ENCODE data around the gene LMNTD1. TPM values are rescaled to one million over a fixed set of nuclear protein-coding genes. Genes with fewer than 3 reads are reported as not detected.
"Not testable (repeated sequence)": the region's sequence is repeated elsewhere in the genome, so short reads cannot be mapped to it uniquely, and the experiment has no call there.

The LMNTD1 gene
- total and polyA plus RNA-seq, 4 donors: 0.54 to 3.0 (median 1.8) TPM

DNA sequence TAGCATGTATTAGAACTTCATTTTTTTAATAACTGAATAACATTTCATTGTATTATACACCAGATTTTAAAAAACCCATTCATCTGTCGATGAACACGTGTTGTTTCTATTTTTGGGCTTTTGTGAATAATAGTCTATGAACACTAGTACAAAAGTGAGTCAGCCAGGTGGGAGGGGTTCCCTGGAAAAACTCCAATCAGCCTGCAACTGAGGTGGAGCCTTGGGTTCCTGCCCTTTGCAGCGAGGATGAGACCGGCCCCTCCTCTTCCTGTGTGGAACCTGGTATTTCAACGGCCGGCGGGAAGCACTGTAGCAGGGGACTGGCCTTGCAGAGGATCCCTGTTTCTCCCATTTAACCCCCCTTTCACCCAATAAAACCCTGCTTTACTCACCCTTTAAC lies 56.1 kb downstream of the LMNTD1 start:
- no peak overlapping the region for H3K27ac ChIP-seq (ENCODE audit: low read depth, low read length)
- no peaks in the 10 kb centered on the region for H3K27me3 ChIP-seq (ENCODE audit: control insufficient read depth, insufficient read depth, low read length)
- H3K9me3 ChIP-seq (ENCODE audit: control insufficient read depth, insufficient read depth, low read length): no peaks in the 10 kb centered on the region
- no peaks in the 10 kb centered on the region for H3K36me3 ChIP-seq (ENCODE audit: control insufficient read depth, insufficient read depth, low read length)
- H3K4me3 ChIP-seq (ENCODE audit: low read depth, low read length): no peak overlapping the region
- WGBS (ENCODE audit: insufficient coverage): 95% methylated on average over 5 of the region's 7 CpGs
- DNase-seq (ENCODE audit: low read depth in 4 of 6, low spot score in 6 of 6): no peak
- H3K4me1 ChIP-seq (ENCODE audit: control insufficient read depth, insufficient read depth, low read length): no peaks in the 10 kb centered on the region

- Histone ChIP-seq H3K9me3 (ENCODE audit: control insufficient read depth, insufficient read depth, low read length) (no peaks in the 10 kb centered on the region), H3K4me3 (ENCODE audit: low read depth, low read length) (no peak overlapping the region), H3K4me1 (ENCODE audit: control insufficient read depth, insufficient read depth, low read length) (no peaks in the 10 kb centered on the region), H3K27ac (ENCODE audit: low read depth, low read length) (no peak overlapping the region), H3K27me3 (ENCODE audit: control insufficient read depth, insufficient read depth, low read length) (no peaks in the 10 kb centered on the region), H3K36me3 (ENCODE audit: control insufficient read depth, insufficient read depth, low read length) (no peaks in the 10 kb centered on the region)
- DNase-seq (ENCODE audit: low read depth in 4 of 6, low spot score in 6 of 6): peak in 2 of 6 donors; percentile 10 to 36
- WGBS (ENCODE audit: insufficient coverage): no CpG with 5 or more reads among the region's 5 CpGs
Observed at GRCh38 chr12:25496098-25496587, 56.9 kb downstream of the LMNTD1 start.

DNA sequence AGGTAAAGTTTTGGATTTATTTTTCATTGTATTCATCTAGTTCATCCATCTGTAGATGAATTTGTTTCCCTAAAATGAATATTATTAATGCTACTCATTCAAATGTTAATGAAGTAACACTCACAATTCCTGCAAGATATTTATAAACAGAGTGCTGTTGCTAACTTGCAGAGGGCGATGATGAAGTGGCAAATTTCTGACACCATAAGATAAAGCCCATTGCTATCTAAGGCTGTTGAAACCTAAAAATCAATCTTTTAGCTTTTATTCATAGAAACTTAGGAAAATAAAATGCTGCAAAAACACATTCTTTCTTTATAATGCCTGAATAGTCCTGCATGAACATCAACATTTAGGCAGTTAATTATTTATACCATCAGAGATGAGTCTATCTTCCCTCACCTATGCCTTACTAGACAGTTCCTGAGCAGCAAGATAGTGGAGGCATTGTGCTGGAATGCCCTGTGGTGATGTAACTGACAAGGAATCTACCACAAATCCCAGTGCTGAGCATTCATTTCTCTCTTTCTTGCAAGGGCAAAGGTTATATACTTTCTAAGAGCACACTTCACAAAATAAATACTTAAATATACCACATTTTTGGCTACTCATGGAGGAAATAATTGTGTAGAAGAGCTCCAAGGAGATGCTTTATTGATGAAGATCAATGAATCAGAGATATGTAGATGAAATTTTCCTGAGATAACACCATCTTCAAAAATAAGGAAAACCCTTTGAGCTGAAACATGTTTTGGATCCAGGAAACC lies 57.6 kb downstream of the LMNTD1 start:
- no peaks in the 10 kb centered on the region for H3K4me1 ChIP-seq (ENCODE audit: control insufficient read depth, insufficient read depth, low read length)

DNA sequence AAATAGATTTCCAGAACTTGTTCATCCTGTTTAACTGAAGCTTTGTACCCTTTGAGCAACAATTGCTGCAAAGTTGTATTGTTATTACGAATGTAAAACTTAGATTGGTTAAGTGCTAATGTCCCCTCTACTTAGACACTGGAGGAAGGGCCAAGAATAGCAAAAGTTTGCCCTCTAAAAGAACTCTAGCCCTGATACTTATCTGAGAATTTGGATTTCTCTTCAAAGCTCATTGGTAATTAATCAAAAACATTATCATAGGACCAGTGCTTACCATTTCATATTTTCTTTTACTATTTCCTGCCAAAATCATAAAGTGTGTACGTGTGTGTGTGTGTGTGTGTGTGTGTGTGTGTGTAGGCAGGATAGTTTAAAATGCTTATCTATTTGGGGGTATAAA lies 58.2 kb downstream of the LMNTD1 start:
- DNase-seq (ENCODE audit: low read depth in 4 of 6, low spot score in 6 of 6): no peak
- Histone ChIP-seq H3K4me1 (ENCODE audit: control insufficient read depth, insufficient read depth, low read length) (no peaks in the 10 kb centered on the region), H3K36me3 (ENCODE audit: control insufficient read depth, insufficient read depth, low read length) (no peaks in the 10 kb centered on the region), H3K4me3 (ENCODE audit: low read depth, low read length) (no peak overlapping the region), H3K9me3 (ENCODE audit: control insufficient read depth, insufficient read depth, low read length) (no peaks in the 10 kb centered on the region), H3K27ac (ENCODE audit: low read depth, low read length) (no peak overlapping the region), H3K27me3 (ENCODE audit: control insufficient read depth, insufficient read depth, low read length) (no peaks in the 10 kb centered on the region)
- no CpG with 5 or more reads among the region's 2 CpGs for WGBS (ENCODE audit: insufficient coverage)

More for the DNA sequence above, 57.6 kb downstream of the LMNTD1 start:
- H3K27me3 ChIP-seq (ENCODE audit: control insufficient read depth, insufficient read depth, low read length): no peaks in the 10 kb centered on the region
- H3K36me3 ChIP-seq (ENCODE audit: control insufficient read depth, insufficient read depth, low read length): no peaks in the 10 kb centered on the region
- H3K27ac ChIP-seq (ENCODE audit: low read depth, low read length): no peak overlapping the region
- WGBS (ENCODE audit: insufficient coverage): 83% methylated on average over 1 of the region's 1 CpG
- no peak overlapping the region for H3K4me3 ChIP-seq (ENCODE audit: low read depth, low read length)
- DNase-seq (ENCODE audit: low read depth in 4 of 6, low spot score in 6 of 6): no peak
- no peaks in the 10 kb centered on the region for H3K9me3 ChIP-seq (ENCODE audit: control insufficient read depth, insufficient read depth, low read length)

GRCh38 chr12:25493682-25494081 lies 59.4 kb downstream of the LMNTD1 start:
- Histone ChIP-seq H3K27me3 (ENCODE audit: control insufficient read depth, insufficient read depth, low read length) (no peaks in the 10 kb centered on the region), H3K4me1 (ENCODE audit: control insufficient read depth, insufficient read depth, low read length) (no peaks in the 10 kb centered on the region), H3K27ac (ENCODE audit: low read depth, low read length) (no peak overlapping the region), H3K9me3 (ENCODE audit: control insufficient read depth, insufficient read depth, low read length) (no peaks in the 10 kb centered on the region), H3K36me3 (ENCODE audit: control insufficient read depth, insufficient read depth, low read length) (no peaks in the 10 kb centered on the region), H3K4me3 (ENCODE audit: low read depth, low read length) (no peak overlapping the region)
- DNase-seq (ENCODE audit: low read depth in 4 of 6, low spot score in 6 of 6): no peak
- no CpG with 5 or more reads among the region's 3 CpGs for WGBS (ENCODE audit: insufficient coverage)

- no peaks in the 10 kb centered on the region for H3K36me3 ChIP-seq (ENCODE audit: control insufficient read depth, insufficient read depth, low read length)
- WGBS (ENCODE audit: insufficient coverage): 96% methylated on average over 3 of the region's 4 CpGs
- H3K4me1 ChIP-seq (ENCODE audit: control insufficient read depth, insufficient read depth, low read length): no peaks in the 10 kb centered on the region
- no peak overlapping the region for H3K4me3 ChIP-seq (ENCODE audit: low read depth, low read length)
- no peaks in the 10 kb centered on the region for H3K9me3 ChIP-seq (ENCODE audit: control insufficient read depth, insufficient read depth, low read length)
- no peak overlapping the region for H3K27ac ChIP-seq (ENCODE audit: low read depth, low read length)
- no peak for DNase-seq (ENCODE audit: low read depth in 4 of 6, low spot score in 6 of 6)
- no peaks in the 10 kb centered on the region for H3K27me3 ChIP-seq (ENCODE audit: control insufficient read depth, insufficient read depth, low read length)
Observed at GRCh38 chr12:25491396-25492325, 61.4 kb downstream of the LMNTD1 start.

- H3K9me3 ChIP-seq (ENCODE audit: control insufficient read depth, insufficient read depth, low read length); DNase-seq (ENCODE audit: low read depth in 4 of 6, low spot score in 6 of 6); H3K27me3 ChIP-seq (ENCODE audit: control insufficient read depth, insufficient read depth, low read length); H3K4me1 ChIP-seq (ENCODE audit: control insufficient read depth, insufficient read depth, low read length); H3K36me3 ChIP-seq (ENCODE audit: control insufficient read depth, insufficient read depth, low read length); H3K4me3 ChIP-seq (ENCODE audit: low read depth, low read length); H3K27ac ChIP-seq (ENCODE audit: low read depth, low read length): not testable (repeated sequence)
- 87% methylated on average over 6 of the region's 33 CpGs for WGBS (ENCODE audit: insufficient coverage)
Observed at GRCh38 chr12:25488956-25489870, 63.9 kb downstream of the LMNTD1 start.

DNA sequence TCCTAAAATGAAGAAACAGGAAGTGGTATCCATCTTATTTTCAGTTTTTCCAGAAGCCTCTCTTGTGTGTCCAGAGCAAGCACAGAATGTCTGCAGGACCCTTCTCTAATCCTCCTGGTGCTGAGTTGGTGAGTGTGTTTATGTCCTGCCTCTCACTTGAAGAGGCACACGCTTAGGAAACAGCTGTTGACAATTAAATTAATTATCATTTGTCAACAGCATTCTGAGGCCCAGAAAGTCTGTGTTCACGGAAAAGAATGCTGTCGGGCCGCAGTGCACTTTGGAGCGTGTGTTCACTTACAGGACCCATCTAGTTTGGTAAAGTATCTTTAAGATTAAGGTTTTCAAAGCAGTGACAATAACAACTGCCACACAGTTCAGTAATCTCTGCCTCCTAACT lies 70.5 kb downstream of the LMNTD1 start:
- Histone ChIP-seq H3K9me3 (ENCODE audit: control insufficient read depth, insufficient read depth, low read length) (no peaks in the 10 kb centered on the region), H3K27me3 (ENCODE audit: control insufficient read depth, insufficient read depth, low read length) (no peaks in the 10 kb centered on the region), H3K27ac (ENCODE audit: low read depth, low read length) (no peak overlapping the region), H3K4me1 (ENCODE audit: control insufficient read depth, insufficient read depth, low read length) (no peaks in the 10 kb centered on the region), H3K36me3 (ENCODE audit: control insufficient read depth, insufficient read depth, low read length) (no peaks in the 10 kb centered on the region), H3K4me3 (ENCODE audit: low read depth, low read length) (no peak overlapping the region)
- DNase-seq (ENCODE audit: low read depth in 4 of 6, low spot score in 6 of 6): no peak
- no CpG with 5 or more reads among the region's 5 CpGs for WGBS (ENCODE audit: insufficient coverage)

- H3K27ac ChIP-seq (ENCODE audit: low read depth, low read length): no peak overlapping the region
- no peak for DNase-seq (ENCODE audit: low read depth in 4 of 6, low spot score in 6 of 6)
- no peak overlapping the region for H3K4me3 ChIP-seq (ENCODE audit: low read depth, low read length)
- no peaks in the 10 kb centered on the region for H3K4me1 ChIP-seq (ENCODE audit: control insufficient read depth, insufficient read depth, low read length)
- H3K9me3 ChIP-seq (ENCODE audit: control insufficient read depth, insufficient read depth, low read length): no peaks in the 10 kb centered on the region
- H3K36me3 ChIP-seq (ENCODE audit: control insufficient read depth, insufficient read depth, low read length): no peaks in the 10 kb centered on the region
- no peaks in the 10 kb centered on the region for H3K27me3 ChIP-seq (ENCODE audit: control insufficient read depth, insufficient read depth, low read length)
- 80% methylated on average over 1 of the region's 1 CpG for WGBS (ENCODE audit: insufficient coverage)
Observed at GRCh38 chr12:25480145-25480544, 72.9 kb downstream of the LMNTD1 start.

Measured in spinal cord (tissue), 10 donors.